Coronary artery (tissue), 2 donors: ENCODE data around the gene ATAD3B.

Experiments used
- DNase-seq: peaks from one replicate; pipeline ENCODE4 v3.0.0-alpha.2; 2017; ENCODE audit warnings: low spot score
- H3K27ac ChIP-seq, 2 donors: fragments of 200-600 bp; sonication (generic); one replicate each; pipeline ENCODE4 v1.5.1; 2016 to 2019
- H3K4me3 ChIP-seq: fragments of 200-600 bp; sonication (generic); 2 replicates; pipeline ENCODE4 v1.5.1; 2016; ENCODE audit warnings: mild to moderate bottlenecking, moderate library complexity
- TF ChIP-seq, protein P1 (sequence below): fragments of 200-600 bp; sonication (generic); IDR thresholded peaks from one replicate; pipeline ENCODE4 v1.5.1; 2019; ENCODE audit warnings: antibody characterized with exemption

The ATAD3B gene, protein sequence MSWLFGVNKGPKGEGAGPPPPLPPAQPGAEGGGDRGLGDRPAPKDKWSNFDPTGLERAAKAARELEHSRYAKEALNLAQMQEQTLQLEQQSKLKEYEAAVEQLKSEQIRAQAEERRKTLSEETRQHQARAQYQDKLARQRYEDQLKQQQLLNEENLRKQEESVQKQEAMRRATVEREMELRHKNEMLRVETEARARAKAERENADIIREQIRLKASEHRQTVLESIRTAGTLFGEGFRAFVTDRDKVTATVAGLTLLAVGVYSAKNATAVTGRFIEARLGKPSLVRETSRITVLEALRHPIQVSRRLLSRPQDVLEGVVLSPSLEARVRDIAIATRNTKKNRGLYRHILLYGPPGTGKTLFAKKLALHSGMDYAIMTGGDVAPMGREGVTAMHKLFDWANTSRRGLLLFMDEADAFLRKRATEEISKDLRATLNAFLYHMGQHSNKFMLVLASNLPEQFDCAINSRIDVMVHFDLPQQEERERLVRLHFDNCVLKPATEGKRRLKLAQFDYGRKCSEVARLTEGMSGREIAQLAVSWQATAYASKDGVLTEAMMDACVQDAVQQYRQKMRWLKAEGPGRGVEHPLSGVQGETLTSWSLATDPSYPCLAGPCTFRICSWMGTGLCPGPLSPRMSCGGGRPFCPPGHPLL

DNA sequence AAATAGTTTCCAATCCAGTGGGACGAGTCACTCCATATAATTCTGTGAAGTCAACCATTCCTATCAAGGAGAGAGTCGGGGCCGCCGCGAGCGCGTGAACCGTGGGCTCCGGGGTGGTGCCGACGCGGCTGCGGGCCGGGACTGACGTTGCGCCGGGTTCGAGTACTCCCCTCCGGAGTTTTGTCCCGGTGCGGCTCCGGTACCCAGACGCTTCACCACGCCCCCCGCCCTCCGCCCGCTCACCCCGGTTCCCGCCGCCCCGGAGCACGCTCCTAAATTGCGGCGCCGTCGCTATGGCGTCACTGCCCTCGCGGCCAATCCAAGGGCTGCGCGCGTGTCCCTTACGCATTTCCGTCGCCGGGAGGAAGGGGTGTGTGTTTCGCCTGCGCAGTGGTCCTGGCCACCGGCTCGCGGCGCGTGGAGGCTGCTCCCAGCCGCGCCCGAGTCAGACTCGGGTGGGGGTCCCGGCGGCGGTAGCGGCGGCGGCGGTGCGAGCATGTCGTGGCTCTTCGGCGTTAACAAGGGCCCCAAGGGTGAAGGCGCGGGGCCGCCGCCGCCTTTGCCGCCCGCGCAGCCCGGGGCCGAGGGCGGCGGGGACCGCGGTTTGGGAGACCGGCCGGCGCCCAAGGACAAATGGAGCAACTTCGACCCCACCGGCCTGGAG is at the start of gene ATAD3B:
ATAD3B (plus strand) TSS at position 377 of the 664 bp plus-strand sequence; CDS start at position 497, 120 bp downstream.
- Histone ChIP-seq H3K4me3 (peak within 1 kb of the TSS; percentile 93), H3K27ac (peak within 1 kb of the TSS; percentile 71 to 90)
- TF ChIP-seq, protein P1, sequence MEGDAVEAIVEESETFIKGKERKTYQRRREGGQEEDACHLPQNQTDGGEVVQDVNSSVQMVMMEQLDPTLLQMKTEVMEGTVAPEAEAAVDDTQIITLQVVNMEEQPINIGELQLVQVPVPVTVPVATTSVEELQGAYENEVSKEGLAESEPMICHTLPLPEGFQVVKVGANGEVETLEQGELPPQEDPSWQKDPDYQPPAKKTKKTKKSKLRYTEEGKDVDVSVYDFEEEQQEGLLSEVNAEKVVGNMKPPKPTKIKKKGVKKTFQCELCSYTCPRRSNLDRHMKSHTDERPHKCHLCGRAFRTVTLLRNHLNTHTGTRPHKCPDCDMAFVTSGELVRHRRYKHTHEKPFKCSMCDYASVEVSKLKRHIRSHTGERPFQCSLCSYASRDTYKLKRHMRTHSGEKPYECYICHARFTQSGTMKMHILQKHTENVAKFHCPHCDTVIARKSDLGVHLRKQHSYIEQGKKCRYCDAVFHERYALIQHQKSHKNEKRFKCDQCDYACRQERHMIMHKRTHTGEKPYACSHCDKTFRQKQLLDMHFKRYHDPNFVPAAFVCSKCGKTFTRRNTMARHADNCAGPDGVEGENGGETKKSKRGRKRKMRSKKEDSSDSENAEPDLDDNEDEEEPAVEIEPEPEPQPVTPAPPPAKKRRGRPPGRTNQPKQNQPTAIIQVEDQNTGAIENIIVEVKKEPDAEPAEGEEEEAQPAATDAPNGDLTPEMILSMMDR: no peak
- peak; percentile 94 for DNase-seq

DNA sequence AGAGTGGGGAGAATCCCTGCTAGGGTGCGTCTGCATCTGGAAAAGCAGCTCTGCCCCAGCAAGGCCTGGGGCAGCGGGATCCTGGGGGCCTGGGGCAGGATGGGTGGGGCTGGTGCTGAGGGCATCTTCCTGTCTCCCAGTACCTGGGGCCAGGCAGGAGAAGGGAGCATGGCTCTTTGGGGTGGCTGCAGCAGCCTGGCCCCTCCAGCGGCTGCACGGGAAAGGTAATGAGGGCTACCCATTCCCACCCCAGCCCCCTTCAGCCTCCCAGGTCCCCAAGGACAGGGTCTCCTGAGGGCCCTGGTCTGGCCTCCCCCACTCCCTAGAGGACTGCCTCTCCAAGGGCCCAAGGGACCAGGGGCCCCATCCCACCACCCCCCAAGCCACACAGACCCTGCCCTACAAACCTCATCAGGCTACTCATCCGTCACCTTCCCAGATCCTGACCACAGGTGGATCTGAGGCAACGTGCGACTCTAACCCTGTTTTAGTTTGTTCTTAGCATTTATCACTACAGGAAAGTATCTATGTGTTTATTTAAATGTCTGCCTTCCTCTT is 49.6 kb upstream of the ATAD3B start:
- DNase-seq: no peak
- no peak overlapping the region for H3K27ac ChIP-seq
- TF ChIP-seq, protein P1: no peak
- H3K4me3 ChIP-seq: no peak overlapping the region

DNA sequence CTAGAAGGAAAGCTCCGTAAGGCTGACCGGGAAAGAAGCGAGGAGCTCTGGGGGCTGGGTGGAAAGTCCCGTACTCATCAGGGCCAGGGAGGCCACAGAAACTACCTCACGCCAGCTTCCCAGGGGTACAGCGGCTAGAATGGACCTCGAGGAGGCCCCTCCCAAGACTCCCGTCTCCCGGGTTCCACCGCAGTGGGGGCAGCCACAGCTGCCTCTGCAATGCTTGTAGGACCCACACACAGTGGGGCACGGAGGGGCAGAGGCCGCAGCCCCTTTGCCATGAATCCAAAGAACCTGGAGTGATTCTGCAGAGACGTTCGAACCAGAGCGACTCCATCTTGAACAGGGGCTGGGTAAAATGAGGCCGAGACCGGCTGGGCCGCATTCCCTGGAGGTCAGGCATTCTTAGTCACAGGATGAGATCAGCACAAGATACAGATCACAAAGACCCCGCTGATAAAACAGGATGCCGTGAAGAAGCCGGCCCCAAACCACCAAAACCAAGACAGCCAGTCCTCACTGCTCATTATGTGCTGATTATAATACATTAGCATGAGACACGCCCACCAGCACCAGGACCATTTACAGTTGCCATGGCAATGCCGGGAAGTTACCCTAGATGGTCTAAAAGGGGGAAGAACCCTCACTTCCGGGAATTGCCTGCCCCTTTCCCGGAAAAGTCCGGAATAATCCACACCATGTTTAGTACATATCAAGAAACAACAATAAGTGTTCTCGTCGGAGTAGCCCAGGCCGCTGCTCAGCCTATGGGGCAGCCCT is 48.9 kb upstream of the ATAD3B start:
- DNase-seq: no peak
- Histone ChIP-seq H3K27ac (no peak overlapping the region), H3K4me3 (no peak overlapping the region)
- TF ChIP-seq, protein P1: no peak

DNA sequence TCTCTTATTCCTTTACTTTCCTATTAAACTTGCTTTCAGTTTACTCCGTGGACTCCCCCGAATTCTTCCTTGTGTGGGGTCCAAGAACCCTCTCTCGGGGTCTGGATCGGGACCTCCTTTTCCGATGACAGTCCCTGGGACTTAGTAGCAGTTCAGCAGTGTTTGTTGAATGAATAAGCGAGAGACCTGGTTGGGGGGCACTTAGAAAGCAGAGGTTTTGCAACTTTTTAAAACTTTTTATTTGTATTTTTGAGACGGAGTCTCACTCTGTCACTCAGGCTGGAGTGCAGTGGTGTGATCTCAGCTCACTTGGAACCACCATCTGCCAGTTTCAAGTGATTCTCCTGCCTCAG is 48.3 kb upstream of the ATAD3B start:
- TF ChIP-seq, protein P1: no peak
- DNase-seq: no peak
- Histone ChIP-seq H3K27ac (no peak overlapping the region), H3K4me3 (no peak overlapping the region)

DNA sequence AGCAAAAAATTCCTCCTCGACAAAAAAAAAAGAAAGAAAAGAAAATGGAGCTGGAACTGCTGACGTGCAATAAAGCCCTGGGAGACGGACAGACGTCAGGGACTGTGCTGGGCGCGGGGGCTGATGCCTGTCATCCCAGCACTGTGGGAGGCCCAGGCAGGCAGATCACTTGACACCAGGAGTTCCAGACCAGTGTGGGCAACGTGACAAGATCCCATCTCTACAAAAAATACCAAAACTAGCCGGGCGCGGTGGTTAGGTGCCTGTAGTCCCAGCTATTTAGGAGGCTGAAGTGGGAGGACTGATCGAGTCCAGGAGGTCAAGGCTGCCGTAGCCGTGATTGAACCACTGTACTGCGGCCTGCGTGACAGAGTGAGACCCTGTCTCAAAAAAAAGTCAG is 46.9 kb upstream of the ATAD3B start:
- H3K4me3 ChIP-seq: no peak overlapping the region
- no peak overlapping the region for H3K27ac ChIP-seq
- no peak for DNase-seq
- TF ChIP-seq, protein P1: no peak

DNA sequence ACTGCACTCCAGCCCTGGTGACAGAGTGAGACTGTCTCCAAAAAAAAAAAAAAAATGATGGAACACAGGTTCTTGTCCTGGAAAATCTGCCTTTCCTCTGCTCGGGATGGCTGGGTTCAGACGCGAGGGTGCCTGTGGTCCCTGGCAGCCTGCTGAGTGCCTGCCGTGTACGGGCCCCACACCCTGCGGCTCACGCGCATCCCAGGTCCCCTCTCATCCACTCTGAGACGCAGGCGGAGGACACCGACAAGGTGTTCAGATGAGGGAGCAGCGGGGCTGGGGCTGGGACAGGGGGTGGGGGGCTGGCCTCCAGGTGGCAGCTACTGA is 46.2 kb upstream of the ATAD3B start:
- no peak overlapping the region for H3K27ac ChIP-seq
- no peak for DNase-seq
- TF ChIP-seq, protein P1: no peak
- no peak overlapping the region for H3K4me3 ChIP-seq
